ENCODE data around the gene CNTNAP1.

The CNTNAP1 gene

GRCh38 chr17:42680331-42680808 is 2.0 kb upstream of the CNTNAP1 start:
- TF ChIP-seq, protein P1, sequence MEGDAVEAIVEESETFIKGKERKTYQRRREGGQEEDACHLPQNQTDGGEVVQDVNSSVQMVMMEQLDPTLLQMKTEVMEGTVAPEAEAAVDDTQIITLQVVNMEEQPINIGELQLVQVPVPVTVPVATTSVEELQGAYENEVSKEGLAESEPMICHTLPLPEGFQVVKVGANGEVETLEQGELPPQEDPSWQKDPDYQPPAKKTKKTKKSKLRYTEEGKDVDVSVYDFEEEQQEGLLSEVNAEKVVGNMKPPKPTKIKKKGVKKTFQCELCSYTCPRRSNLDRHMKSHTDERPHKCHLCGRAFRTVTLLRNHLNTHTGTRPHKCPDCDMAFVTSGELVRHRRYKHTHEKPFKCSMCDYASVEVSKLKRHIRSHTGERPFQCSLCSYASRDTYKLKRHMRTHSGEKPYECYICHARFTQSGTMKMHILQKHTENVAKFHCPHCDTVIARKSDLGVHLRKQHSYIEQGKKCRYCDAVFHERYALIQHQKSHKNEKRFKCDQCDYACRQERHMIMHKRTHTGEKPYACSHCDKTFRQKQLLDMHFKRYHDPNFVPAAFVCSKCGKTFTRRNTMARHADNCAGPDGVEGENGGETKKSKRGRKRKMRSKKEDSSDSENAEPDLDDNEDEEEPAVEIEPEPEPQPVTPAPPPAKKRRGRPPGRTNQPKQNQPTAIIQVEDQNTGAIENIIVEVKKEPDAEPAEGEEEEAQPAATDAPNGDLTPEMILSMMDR (IDR thresholded peaks at IDR 0.05; ENCODE audit: low read length), result no peak
- TF ChIP-seq EZH2 (IDR thresholded peaks at IDR 0.05; ENCODE audit: borderline replicate concordance, low read length), result no peak
- no peaks in the 10 kb centered on the region for H3K9me2 ChIP-seq (ENCODE audit: low read depth, low read length)
- H3K79me2 ChIP-seq (ENCODE audit: insufficient read depth, low read length), result no peaks in the 10 kb centered on the region
- H4K20me1 ChIP-seq (ENCODE audit: insufficient read depth, low read length), result no peaks in the 10 kb centered on the region
- no peak overlapping the region for H2AFZ ChIP-seq (ENCODE audit: low read length)
- no peaks in the 10 kb centered on the region for H3K9me3 ChIP-seq (ENCODE audit: low read length)
- 0 out of 2 replicates have a peak, but pooled peaks cover 5% of the 10 kb centered on the region for H3K27me3 ChIP-seq (ENCODE audit: insufficient read depth, low read length)
- H3K4me3 ChIP-seq (ENCODE audit: low read depth, low read length, poor library complexity, severe bottlenecking), result no peak overlapping the region
- H3K27ac ChIP-seq (ENCODE audit: low read depth, low read length, poor library complexity, severe bottlenecking), result no peak overlapping the region
- H3K9ac ChIP-seq (ENCODE audit: low read length), result no peak overlapping the region
- H3K4me1 ChIP-seq (ENCODE audit: insufficient read depth, low read length, severe bottlenecking), result peaks cover 53% of the 10 kb centered on the region
- no peaks in the 10 kb centered on the region for H3F3A ChIP-seq (ENCODE audit: insufficient read depth, low read length)
- no peak overlapping the region; the same call in 1 of the 2 replicates for H3K4me2 ChIP-seq (ENCODE audit: low read length)
- no peaks in the 10 kb centered on the region for H3K36me3 ChIP-seq (ENCODE audit: insufficient read depth, low read length)

- Histone ChIP-seq H3K4me1 (ENCODE audit: insufficient read depth, low read length, severe bottlenecking) (peaks cover 33% of the 10 kb centered on the region), H3K4me3 (ENCODE audit: low read depth, low read length, poor library complexity, severe bottlenecking) (no peak overlapping the region)
Observed at GRCh38 chr17:42682722-42683403, 532 bp downstream of the CNTNAP1 start.

GRCh38 chr17:42683407-42684034 is 1.2 kb downstream of the CNTNAP1 start:
- Histone ChIP-seq H3K27ac (ENCODE audit: low read depth, low read length, poor library complexity, severe bottlenecking) (no peak overlapping the region), H3F3A (ENCODE audit: insufficient read depth, low read length) (no peaks in the 10 kb centered on the region), H4K20me1 (ENCODE audit: insufficient read depth, low read length) (no peaks in the 10 kb centered on the region), H3K9me2 (ENCODE audit: low read depth, low read length) (no peaks in the 10 kb centered on the region), H3K79me2 (ENCODE audit: insufficient read depth, low read length) (no peaks in the 10 kb centered on the region), H2AFZ (ENCODE audit: low read length) (no peak overlapping the region), H3K9me3 (ENCODE audit: low read length) (no peaks in the 10 kb centered on the region), H3K9ac (ENCODE audit: low read length) (no peak overlapping the region), H3K4me1 (ENCODE audit: insufficient read depth, low read length, severe bottlenecking) (peaks cover 30% of the 10 kb centered on the region), H3K27me3 (ENCODE audit: insufficient read depth, low read length) (no peaks in the 10 kb centered on the region), H3K36me3 (ENCODE audit: insufficient read depth, low read length) (no peaks in the 10 kb centered on the region), H3K4me3 (ENCODE audit: low read depth, low read length, poor library complexity, severe bottlenecking) (no peak overlapping the region), H3K4me2 (ENCODE audit: low read length) (no peak overlapping the region)
- TF ChIP-seq, protein P1 (IDR thresholded peaks at IDR 0.05; ENCODE audit: low read length), result no peak
- no peak for TF ChIP-seq EZH2 (IDR thresholded peaks at IDR 0.05; ENCODE audit: borderline replicate concordance, low read length)

More at GRCh38 chr17:42682722-42683403, 532 bp downstream of the CNTNAP1 start:
- Histone ChIP-seq H4K20me1 (ENCODE audit: insufficient read depth, low read length) (no peaks in the 10 kb centered on the region), H3K9me3 (ENCODE audit: low read length) (no peaks in the 10 kb centered on the region), H3K9me2 (ENCODE audit: low read depth, low read length) (no peaks in the 10 kb centered on the region), H3K27ac (ENCODE audit: low read depth, low read length, poor library complexity, severe bottlenecking) (no peak overlapping the region), H3K36me3 (ENCODE audit: insufficient read depth, low read length) (no peaks in the 10 kb centered on the region), H2AFZ (ENCODE audit: low read length) (no peak overlapping the region), H3K79me2 (ENCODE audit: insufficient read depth, low read length) (no peaks in the 10 kb centered on the region), H3K9ac (ENCODE audit: low read length) (no peak overlapping the region), H3K27me3 (ENCODE audit: insufficient read depth, low read length) (no peaks in the 10 kb centered on the region), H3F3A (ENCODE audit: insufficient read depth, low read length) (no peaks in the 10 kb centered on the region), H3K4me2 (ENCODE audit: low read length) (no peak overlapping the region; the same call in 1 of the 2 replicates)
- TF ChIP-seq EZH2 (IDR thresholded peaks at IDR 0.05; ENCODE audit: borderline replicate concordance, low read length), result no peak
- TF ChIP-seq, protein P1 (IDR thresholded peaks at IDR 0.05; ENCODE audit: low read length), result no peak
